Stimulated activated CD4-positive, alpha-beta T cell treated with anti-CD3 and anti-CD28 coated beads, Interleukin-1b, Interleukin-23, amount 100 ng/mL, for 1 hour (primary cell): ENCODE results near the gene DAG1.

ENCODE experiments used
- DNase-seq, 2 donors: peaks; one replicate each; pipeline ENCODE4 v3.0.0-alpha.2; 2020; ENCODE audit warnings: low read depth in 2 of 2

DAG1 gene

DNA sequence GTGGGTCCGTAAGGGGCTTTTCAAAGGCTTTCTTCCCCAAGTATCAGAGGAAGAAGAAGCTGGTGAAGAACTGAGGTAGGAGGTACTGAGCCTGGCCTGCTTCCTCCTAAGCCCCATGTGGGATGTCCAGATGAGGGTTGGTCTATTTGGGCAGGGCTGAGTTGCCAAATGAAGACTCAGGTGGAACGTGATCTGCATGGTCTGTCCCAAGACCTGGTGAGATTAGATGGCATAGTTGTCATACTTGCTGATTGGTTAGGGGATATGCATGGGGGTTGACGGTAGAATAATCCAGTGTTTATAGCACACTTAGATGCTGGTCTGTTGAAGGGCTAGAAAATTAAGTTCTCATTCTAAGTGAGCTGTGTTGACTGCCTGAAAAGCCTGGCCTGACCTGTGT, 47.9 kb downstream of the DAG1 start:
- no peak for DNase-seq

DNA sequence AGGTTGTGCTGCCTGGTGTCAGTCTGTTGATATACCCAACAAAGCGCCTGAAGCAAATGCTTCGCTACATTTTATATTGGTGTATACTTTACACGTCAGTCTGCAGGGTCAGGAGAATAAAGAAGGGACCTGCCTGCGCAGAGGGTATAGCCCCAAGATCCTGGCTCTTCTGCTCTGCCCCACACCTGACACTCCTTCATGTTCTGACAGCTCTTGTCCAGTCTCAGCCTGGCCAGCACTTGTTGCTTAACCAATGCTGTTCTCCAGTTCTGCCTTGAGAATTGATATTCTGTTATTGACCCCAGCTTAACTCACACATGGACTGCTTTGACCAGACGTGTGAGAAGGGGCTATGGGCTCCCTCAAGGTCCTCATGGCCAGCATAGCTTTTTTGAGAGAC, 48.4 kb downstream of the DAG1 start:
- DNase-seq: no peak

DNA sequence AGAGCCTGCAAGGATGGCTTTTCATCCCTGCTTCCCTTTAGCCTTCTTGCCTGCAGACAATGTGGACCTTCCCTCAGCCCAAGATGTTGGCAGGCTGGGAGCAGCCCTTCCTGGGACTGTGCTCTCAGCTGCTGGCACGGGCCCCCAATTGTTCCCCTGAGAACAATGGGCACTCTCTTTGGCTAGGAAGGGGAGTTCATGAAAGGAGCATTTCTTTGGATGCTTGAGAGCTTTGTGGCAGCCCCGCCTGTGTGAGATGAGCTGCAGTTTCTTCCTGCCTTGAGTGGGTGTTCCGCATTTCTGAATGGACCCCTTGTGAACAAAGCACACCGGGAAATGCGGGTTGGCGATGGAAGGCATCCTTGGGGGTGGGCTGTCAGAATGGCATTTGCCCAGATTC, 49.2 kb downstream of the DAG1 start:
- DNase-seq: no peak

DNA sequence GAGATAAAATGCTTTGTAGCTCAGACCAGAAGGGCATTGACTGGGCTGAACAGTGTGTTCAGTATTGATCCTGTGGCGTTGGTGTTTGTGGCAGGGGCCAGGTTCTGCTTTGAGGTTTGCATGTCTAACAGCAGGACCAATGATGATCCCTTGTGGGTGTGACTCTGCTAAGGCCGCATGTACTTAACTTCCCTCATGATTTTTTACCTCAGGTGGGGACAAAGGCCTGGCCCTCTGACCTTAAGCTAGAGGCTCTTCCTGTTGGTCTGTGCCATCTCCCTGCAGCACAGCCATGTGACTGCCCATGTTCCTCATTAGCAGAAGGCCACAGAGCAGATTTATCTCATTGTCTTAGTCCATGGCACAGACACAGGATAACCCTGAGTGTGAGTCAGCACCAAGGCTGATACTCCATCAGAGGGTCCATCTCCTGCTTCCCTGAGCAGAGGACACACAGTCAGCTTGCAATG, 49.9 kb downstream of the DAG1 start:
- no peak for DNase-seq

DNA sequence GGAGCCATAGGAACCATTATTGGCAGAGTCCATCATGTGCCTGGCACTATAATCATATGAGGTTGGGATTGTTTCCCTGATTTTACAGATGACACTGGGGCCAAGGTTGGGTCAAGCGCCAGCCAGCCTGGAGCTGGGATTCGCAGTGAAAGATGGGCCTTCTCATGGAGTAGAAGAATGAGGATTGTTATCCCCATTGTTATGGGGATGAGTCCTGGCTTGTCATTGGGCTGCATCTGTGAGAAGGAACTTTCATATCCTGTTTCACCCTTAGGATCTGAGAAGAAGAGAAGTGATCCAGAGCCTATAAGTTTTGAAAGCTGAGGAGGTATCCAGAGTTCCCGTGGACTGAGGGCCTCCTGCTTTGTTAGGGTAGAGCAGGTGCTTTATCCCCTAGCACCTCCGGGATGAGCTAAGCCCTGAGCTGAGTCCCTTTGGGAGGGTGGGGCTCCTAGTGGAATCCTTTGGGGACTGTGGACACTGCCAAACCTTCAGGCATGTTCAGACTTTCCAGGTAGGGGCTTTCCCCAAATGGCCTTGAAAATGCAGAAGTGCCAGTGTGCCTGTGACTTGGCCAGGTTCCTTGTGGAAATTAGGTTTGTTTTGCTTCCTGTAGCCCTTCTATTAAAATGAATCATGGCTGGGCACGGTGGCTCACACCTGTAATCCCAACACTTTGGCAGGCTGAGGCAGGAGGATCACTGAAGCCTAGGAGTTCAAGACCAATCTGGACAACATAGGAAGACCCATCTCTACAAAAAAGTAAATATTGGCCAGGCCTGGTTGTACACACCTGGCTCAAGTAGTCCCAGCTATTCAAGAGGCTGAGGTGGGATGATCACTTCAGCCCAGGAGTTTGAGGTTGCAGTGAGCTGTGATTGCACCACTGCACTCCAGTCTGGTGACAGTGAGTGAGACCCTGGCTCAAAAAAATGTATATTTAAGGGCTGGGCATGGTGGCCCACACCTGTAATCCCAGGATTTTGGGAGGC, 54.0 kb downstream of the DAG1 start:
- no peak for DNase-seq

DNA sequence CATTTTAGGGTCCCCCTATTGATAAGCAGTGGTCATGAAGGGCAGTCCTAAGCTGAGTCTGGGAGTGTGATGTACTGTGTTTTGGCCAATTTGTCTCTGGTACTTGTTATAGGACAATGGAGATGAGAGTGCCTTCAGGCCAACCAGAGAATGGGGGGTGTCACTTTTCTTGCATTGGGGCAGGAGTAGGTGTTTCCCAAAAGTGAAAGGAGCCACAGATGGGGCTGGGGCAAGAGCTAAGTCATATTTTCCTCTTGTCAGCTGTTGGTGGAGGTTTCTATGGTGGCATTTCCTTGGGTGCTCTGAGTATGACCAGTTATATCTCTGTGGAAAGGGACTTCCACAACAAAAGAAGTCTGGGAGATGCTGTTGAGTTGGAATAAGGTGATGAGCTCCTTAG, 59.5 kb downstream of the DAG1 start:
- no peak for DNase-seq

DNA sequence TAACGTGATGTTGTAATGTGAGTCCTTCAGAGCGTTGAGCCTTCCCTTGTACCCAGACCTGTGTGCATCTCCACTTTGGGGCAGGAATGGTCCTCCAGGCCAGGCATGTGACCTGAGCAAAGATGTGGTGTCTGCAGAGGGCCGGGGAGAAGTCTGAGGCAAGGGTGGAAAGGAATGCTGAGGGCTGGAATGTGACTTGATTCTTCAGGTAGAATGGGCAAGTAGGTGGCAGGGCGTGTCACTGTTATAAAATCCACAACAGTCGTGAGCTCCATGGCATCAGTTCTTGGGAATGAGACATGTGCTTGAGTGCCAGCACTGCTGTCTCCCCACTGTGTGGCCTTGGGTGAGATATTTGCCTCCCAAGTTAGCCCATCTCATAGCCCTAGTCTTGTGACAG, 60.2 kb downstream of the DAG1 start:
- DNase-seq: no peak

DNA sequence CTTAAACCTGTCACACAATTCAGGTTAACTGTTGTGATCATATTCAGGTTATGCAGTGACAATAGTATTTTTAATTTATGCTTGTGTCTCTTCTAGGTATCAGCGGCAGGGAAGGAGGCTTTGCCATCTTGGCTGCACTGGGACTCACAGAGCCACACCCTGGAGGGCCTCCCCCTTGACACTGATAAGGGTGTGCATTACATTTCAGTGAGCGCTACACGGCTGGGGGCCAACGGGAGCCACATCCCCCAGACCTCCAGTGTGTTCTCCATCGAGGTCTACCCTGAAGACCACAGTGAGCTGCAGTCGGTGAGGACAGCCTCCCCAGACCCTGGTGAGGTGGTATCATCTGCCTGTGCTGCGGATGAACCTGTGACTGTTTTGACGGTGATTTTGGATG, 60.6 kb downstream of the DAG1 start:
- DNase-seq: no peak

DNA sequence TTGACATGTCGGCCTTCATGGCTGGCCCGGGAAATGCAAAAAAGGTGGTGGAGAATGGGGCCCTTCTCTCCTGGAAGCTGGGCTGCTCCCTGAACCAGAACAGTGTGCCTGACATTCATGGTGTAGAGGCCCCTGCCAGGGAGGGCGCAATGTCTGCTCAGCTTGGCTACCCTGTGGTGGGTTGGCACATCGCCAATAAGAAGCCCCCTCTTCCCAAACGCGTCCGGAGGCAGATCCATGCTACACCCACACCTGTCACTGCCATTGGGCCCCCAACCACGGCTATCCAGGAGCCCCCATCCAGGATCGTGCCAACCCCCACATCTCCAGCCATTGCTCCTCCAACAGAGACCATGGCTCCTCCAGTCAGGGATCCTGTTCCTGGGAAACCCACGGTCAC, 61.2 kb downstream of the DAG1 start:
- DNase-seq: no peak

DNA sequence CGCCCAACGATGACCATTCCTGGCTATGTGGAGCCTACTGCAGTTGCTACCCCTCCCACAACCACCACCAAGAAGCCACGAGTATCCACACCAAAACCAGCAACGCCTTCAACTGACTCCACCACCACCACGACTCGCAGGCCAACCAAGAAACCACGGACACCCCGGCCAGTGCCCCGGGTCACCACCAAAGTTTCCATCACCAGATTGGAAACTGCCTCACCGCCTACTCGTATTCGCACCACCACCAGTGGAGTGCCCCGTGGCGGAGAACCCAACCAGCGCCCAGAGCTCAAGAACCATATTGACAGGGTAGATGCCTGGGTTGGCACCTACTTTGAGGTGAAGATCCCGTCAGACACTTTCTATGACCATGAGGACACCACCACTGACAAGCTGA, 61.6 kb downstream of the DAG1 start:
- DNase-seq: no peak

DNA sequence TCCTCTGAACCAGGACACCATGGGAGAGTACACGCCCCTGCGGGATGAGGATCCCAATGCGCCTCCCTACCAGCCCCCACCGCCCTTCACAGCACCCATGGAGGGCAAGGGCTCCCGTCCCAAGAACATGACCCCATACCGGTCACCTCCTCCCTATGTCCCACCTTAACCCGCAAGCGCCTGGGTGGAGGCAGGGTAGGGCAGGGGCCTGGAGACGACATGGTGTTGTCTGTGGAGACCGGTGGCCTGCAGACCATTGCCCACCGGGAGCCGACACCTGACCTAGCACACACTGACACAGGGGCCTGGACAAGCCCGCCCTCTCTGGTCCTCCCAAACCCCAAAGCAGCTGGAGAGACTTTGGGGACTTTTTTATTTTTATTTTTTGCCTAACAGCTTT, 63.0 kb downstream of the DAG1 start:
- DNase-seq: no peak

DNA sequence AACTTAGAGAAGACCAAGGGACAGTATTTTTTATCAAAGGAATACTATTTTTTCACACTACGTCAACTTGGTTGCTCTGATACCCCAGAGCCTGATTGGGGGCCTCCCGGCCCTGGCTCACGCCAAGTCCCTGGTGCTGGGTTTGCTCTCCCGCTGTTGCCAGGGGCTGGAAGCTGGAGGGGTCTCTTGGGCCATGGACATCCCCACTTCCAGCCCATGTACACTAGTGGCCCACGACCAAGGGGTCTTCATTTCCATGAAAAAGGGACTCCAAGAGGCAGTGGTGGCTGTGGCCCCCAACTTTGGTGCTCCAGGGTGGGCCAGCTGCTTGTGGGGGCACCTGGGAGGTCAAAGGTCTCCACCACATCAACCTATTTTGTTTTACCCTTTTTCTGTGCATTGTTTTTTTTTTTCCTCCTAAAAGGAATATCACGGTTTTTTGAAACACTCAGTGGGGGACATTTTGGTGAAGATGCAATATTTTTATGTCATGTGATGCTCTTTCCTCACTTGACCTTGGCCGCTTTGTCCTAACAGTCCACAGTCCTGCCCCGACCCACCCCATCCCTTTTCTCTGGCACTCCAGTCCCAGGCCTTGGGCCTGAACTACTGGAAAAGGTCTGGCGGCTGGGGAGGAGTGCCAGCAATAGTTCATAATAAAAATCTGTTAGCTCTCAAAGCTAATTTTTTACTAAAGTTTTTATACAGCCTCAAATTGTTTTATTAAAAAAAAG, 63.9 kb downstream of the DAG1 start:
- DNase-seq: no peak

DNA sequence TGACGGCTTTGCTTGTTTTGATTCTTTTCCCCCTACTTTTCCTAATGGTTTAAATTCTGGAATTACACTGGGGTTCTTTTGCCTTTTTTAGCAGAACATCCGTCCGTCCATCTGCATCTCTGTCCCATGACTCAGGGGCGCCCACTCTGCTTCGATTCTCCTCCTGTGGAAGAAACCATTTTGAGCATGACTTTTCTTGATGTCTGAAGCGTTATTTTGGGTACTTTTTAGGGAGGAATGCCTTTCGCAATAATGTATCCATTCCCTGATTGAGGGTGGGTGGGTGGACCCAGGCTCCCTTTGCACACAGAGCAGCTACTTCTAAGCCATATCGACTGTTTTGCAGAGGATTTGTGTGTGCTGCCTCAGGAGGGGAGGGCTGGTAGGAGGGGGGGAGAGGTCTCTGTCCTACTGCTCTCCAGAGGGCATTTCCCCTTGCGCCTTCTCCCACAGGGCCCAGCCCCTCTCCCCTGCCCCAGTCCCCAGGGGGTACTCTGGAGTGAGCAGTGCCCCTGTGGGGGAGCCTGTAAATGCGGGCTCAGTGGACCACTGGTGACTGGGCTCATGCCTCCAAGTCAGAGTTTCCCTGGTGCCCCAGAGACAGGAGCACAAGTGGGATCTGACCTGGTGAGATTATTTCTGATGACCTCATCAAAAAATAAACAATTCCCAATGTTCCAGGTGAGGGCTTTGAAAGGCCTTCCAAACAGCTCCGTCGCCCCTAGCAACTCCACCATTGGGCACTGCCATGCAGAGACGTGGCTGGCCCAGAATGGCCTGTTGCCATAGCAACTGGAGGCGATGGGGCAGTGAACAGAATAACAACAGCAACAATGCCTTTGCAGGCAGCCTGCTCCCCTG, 64.7 kb downstream of the DAG1 start:
- DNase-seq: no peak

DNA sequence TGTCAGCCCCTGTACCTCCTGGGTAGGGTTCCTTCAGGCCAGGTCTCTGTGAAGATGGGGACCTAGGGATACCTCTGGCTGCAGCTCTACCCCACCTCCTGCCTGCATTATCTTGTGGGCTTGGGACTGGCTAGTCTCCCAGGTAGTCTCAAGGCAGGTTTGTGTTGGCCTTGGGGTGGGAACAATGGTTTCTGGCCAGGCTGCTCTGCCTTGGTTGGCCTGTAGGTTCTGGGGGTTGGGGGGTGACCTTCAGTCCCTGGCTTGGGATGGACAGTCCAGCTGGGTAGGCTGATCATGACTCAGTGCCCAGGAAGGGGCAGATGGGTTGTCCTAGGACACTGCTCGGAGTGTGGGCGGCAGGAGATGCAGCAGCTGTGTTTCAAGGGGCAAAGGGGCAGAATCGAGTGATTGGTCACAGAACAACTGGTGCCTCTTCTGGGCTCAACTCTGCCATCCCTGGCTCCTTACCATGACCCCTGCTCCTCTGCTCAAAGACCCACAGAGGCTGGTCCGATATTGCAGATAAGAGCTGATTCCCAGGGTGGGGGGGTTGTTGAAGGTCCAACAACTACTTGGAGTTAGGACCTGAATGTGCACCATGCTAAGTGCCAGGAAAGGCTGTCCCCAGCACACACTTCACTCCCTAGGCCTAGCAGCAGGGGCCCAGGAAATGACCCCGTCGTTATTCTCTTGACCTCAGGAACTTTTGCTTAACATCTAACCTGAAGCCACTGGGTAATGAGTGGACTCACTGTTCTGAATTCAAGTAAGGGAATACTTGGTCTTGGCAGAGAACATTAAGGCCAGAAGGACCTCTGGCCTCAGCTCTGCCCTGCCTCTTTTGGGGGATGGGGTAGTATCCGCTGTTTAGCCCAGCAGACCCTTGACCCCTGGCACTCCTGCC, 66.2 kb downstream of the DAG1 start:
- no peak for DNase-seq

DNA sequence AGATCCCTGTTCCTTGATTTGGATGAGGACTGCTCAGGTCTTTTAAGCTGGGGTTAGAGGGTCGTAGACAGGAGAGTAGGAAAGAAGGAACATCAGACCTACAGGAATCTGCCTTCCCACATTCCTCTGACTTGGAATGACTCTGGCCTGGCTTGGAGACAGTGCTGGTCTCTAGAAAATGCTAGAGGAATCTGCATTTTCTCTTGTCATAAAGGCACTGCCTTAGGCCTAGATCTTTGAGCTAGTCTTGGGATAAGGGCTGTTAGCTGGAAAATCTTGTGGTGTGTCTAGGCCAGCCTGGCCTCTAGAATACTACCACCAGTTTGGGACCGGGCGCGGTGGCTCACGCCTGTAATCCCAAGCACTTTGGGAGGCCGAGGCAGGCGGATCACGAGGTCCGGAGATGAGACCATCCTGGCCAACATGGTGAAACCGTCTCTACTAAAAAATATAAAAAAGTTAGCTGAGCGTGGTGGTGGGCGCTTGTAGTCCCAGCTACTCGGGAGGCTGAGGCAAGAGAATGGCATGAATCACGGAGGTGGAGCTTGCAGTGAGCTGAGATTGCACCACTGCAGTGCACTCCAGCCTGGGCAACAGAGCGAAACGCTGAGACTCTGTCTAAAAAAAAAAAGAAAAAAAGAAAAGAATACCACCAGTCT, 66.9 kb downstream of the DAG1 start:
- DNase-seq: no peak

DNA sequence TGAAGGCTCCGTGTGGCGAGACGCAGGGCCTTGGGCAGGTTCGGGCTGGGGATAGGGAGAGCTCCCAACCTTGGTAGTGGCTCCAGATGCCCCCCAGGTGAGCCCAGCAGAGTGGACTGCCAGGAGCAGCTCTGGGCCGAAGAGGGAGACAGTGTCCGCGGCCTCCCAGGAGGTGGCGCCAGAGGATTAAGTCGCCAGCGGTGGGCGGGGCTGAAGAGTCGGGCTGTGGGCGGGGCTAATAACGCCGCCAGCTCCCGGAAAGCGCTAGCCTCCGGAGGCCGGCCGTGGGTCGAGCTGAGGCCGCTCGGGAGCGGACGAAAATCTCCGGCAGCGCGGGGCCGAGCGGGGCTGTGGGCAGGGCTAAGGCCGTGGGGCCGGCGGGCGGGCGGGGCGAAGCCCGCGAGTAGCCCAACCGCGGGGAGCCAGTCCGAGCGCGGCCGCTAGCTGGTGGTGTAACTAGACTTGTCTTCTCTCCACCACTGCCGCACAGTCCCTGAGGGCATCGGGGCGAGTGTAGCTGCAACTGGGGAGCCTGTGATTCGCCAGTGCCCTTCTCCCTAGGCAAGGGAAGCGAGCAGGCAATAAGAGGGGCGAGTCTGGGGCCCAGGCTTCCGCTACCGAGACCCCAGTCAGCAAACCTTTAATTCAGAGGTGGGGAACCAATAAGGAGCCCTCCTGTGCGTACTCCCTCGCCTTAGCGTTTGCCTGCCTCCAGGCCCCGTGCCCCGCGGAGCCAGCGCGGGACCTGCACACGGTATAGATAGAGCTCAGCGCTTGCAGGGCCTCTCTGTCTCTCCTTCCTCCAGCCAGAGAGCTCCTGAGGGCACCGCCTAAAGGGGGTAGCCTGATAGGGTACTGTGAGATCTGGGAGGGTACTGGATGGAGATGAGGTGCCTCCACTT, 69.8 kb downstream of the DAG1 start:
- peak; percentile 87 to 89 for DNase-seq

DNA sequence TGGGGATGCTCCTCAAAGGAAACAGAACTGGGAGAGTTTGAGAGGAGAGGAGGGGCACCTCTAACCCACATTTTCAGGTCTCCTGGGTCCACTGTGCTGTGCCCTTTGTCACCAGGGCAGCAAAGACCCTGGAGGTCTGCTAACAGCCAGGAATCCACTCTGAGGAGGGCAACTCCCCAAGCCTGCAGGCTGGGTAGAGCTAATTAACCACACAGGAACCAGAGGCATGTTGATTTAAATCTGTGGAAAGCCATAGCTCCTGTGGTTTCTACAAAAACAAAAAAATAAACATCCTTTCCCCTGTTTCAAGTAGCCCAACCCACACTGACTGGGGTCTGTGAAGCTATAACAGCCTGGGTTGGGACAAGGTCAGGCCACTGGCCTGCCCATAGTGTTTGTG, 82.0 kb downstream of the DAG1 start:
- DNase-seq: no peak

DNA sequence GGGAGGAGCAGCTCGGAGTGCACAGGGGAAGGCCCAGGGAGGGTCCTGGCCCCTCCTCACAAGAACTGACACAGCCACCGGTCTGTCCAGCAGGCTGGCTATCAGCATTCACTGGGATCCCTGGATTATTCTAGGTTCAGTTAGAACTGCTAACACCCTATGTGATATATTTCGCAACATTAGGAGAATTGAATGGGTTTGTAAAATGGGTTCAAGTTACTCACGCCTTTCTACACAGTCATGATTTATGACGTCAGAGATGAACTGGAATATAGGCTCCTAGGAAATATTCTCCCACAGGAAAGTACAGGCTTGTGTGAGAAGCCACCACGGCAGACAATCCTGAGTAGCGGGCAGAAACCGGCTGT, 83.2 kb downstream of the DAG1 start:
- DNase-seq: no peak
